Testis (tissue), 5 donors: Measurements from ENCODE around the gene CCHCR1. TPM values are rescaled to one million over a fixed set of nuclear protein-coding genes. Genes with fewer than 3 reads are reported as not detected.
A peak's percentile ranks its signal among the peaks of the same experiment; 100 is the strongest.

Experiments used
- DNase-seq: peaks from one replicate; pipeline ENCODE4 v3.0.0-alpha.2; 2019
- H3K27ac ChIP-seq, 2 donors: fragments of 200-600 bp; sonication (generic); one replicate each; pipeline ENCODE4 v1.5.1; 2019
- H3K27me3 ChIP-seq: fragments of 200-600 bp; sonication (generic); one replicate; pipeline ENCODE4 v1.5.1; 2019
- H3K36me3 ChIP-seq: fragments of 200-600 bp; sonication (generic); one replicate; pipeline ENCODE4 v1.5.1; 2017; ENCODE audit warnings: low read depth; ENCODE audit errors: missing control alignments
- H3K4me1 ChIP-seq: fragments of 200-600 bp; sonication (generic); one replicate; pipeline ENCODE4 v1.5.1; 2019
- H3K4me3 ChIP-seq, 2 donors: fragments of 200-600 bp; sonication (generic); one replicate each; pipeline ENCODE4 v1.5.1; 2017 to 2019
- H3K9me3 ChIP-seq: fragments of 200-600 bp; sonication (generic); one replicate; pipeline ENCODE4 v1.5.1; 2017
- POLR2A ChIP-seq: fragments of 450-650 bp; IDR thresholded peaks from one replicate; pipeline ENCODE4 v1.6.1; 2017; ENCODE audit warnings: antibody characterized with exemption, mild to moderate bottlenecking, moderate library complexity
- WGBS, 2 donors: methylation state at CpG; one replicate each; pipeline ENCODE4 v1.1.5; 2018; 5-methylcytosine and 5-hydroxymethylcytosine counted together
- intact Hi-C: fragments of 100-400 bp; cut with DNase I; formaldehyde crosslinking; loops from one replicate; pipeline ENCODE4 v1.15.1; 2023; ENCODE audit warnings: low total_unique reads
- long read RNA-seq, 2 donors: transcript quantifications; one replicate each; lab custom pipeline, GENCODE V29; 2026
- polyA plus RNA-seq: library from polyadenylated mRNA; stranded (reverse); fragments of 350-450 nt; fragmentation: Illumina TruSeq; extraction: RNeasy Lipid Tissue Mini Kit (QIAGEN cat#74804); gene quantifications from one replicate; pipeline ENCODE4 v1.2.3, GENCODE V29; 2014; ENCODE audit warnings: low read depth, low replicate concordance; ENCODE audit not compliant: insufficient read depth
- total RNA-seq, 2 donors: library from RNA; depleted of rRNA; stranded (reverse); fragments of >200 nt; gene quantifications; one replicate each; pipeline ENCODE4 v1.2.3, GENCODE V29; 2016
- TF ChIP-seq, protein P1 (sequence below), 3 experiments: fragments of 450-650 bp in 2 of 3; fragments of 200-600 bp in 1 of 3; sonication (generic) in 1 of 3; IDR thresholded peaks; one replicate each; pipeline ENCODE4 v1.5.1; 2016 to 2019; ENCODE audit warnings: antibody characterized with exemption in 3 of 3, mild to moderate bottlenecking in 2 of 3, moderate library complexity in 1 of 3

The CCHCR1 gene, protein sequence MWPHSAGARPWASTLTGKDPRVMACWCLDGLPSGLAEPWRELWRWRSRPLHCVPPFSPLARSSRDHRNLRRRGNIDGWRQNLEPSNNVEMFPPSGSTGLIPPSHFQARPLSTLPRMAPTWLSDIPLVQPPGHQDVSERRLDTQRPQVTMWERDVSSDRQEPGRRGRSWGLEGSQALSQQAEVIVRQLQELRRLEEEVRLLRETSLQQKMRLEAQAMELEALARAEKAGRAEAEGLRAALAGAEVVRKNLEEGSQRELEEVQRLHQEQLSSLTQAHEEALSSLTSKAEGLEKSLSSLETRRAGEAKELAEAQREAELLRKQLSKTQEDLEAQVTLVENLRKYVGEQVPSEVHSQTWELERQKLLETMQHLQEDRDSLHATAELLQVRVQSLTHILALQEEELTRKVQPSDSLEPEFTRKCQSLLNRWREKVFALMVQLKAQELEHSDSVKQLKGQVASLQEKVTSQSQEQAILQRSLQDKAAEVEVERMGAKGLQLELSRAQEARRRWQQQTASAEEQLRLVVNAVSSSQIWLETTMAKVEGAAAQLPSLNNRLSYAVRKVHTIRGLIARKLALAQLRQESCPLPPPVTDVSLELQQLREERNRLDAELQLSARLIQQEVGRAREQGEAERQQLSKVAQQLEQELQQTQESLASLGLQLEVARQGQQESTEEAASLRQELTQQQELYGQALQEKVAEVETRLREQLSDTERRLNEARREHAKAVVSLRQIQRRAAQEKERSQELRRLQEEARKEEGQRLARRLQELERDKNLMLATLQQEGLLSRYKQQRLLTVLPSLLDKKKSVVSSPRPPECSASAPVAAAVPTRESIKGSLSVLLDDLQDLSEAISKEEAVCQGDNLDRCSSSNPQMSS
- total RNA-seq = 10 to 100 TPM; 86.4 to 93.2 TPM
- 174 TPM for polyA plus RNA-seq
- long read RNA-seq, donor 1, partial matches to known transcripts = 10 of 11 reads
- long read RNA-seq, donor 1, other reads (novel, unspliced or antisense) = 0 of 11 reads
- long read RNA-seq, donor 2 = 0 reads

DNA sequence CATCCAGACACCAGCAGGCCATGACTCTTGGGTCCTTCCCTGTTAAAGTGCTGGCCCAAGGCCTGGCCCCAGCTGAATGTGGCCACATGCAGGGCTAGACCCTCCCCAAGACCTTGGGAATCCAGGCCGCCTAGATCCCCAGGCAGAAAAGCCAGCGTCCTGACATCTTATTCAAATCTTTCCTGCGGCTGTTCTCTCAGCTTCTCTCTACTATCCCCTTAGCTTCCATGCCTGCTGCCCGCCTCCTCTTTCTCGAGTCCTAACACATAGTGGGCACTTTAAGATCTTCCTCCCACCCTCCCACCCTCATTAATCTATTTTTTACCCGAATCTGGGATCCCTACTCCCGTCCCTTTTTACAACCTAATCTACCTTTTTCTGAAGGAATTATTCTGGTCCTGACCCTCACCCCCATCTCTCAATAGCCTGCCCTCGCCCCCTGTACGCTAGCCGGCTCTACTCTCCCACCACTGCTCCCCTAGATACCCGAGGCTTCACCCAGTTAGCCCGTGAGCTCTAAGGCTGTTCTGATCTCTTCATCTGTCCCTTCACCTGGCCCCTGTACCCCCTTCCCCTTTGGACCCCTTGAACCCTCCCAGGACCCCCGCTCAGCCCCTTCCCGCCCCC lies at the start of gene CCHCR1:
TSS of gene CCHCR1 (minus strand) at position 290 of the 627 bp plus-strand sequence. CDS start at position 88, 202 bp downstream.
- 3 to 6% methylated on average over 14 of the region's 14 CpGs for WGBS, 2 donors
- no peaks in the 10 kb centered on the region for H3K36me3 ChIP-seq

DNA sequence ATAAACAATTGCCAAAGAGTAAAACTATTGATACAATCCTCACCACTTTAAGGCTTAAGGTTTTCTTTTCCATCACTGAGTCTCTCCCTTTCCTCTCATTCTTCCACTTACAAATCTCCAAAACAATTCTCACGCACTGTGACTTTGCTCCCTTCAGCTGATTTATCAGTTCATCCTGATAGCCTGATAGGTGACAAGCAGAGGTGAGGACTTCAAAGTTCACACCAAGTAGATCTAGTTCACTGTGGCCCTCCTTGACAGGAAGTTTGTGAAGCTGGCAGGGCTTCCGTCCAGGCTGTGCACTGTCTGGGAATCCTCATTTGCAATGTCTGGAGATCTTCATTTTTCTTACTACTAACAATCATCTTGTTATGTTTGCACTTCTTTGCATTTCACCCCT lies 48.0 kb upstream of the CCHCR1 start:
- no peak for DNase-seq
- intact Hi-C loops = no loop called here
- WGBS, 2 donors = 89 to 90% methylated on average over 2 of the region's 2 CpGs
- Histone ChIP-seq H3K4me1 (peaks cover 4% of the 10 kb centered on the region), H3K27me3 (no peaks in the 10 kb centered on the region), H3K9me3 (no peaks in the 10 kb centered on the region), H3K36me3 (no peaks in the 10 kb centered on the region), H3K27ac (no peak overlapping the region), H3K4me3 (no peak overlapping the region)
- TF ChIP-seq, protein P1, sequence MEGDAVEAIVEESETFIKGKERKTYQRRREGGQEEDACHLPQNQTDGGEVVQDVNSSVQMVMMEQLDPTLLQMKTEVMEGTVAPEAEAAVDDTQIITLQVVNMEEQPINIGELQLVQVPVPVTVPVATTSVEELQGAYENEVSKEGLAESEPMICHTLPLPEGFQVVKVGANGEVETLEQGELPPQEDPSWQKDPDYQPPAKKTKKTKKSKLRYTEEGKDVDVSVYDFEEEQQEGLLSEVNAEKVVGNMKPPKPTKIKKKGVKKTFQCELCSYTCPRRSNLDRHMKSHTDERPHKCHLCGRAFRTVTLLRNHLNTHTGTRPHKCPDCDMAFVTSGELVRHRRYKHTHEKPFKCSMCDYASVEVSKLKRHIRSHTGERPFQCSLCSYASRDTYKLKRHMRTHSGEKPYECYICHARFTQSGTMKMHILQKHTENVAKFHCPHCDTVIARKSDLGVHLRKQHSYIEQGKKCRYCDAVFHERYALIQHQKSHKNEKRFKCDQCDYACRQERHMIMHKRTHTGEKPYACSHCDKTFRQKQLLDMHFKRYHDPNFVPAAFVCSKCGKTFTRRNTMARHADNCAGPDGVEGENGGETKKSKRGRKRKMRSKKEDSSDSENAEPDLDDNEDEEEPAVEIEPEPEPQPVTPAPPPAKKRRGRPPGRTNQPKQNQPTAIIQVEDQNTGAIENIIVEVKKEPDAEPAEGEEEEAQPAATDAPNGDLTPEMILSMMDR (IDR thresholded peaks at IDR 0.05) = no peak
- TF ChIP-seq POLR2A = no peak

More for the DNA sequence above, at the start of gene CCHCR1:
- H3K27ac ChIP-seq = peak within 1 kb of the TSS; percentile 74 to 82
- H3K4me3 ChIP-seq = peak within 1 kb of the TSS; percentile 57 to 78
- TF ChIP-seq POLR2A = no peak
- H3K9me3 ChIP-seq = no peaks in the 10 kb centered on the region
- intact Hi-C loops = no loop called here
- DNase-seq = no peak
- H3K4me1 ChIP-seq = peaks cover 11% of the 10 kb centered on the region
- H3K27me3 ChIP-seq = no peaks in the 10 kb centered on the region

DNA sequence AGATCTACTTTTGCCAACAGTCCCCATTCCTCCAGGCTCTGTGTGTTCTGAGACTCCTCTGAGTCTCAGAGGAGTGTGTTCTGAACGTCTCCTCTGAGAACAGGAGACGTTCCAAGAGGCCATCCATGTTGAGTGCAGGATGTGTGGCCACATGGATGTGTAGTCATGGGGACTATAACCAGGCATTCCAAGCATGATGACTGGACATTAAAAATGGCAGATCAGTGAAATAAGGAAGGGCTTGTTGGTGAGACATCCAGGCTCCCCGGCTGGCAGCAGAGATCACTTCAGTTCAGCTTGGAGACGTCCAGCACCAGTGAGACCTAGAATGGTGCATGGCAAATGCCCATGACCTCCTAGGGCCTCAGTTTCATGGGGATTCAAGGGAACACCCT lies 47.1 kb upstream of the CCHCR1 start:
- H3K4me3 ChIP-seq = no peak overlapping the region
- WGBS, 2 donors = 66 to 76% methylated on average over 4 of the region's 4 CpGs
- H3K27ac ChIP-seq = no peak overlapping the region
- H3K9me3 ChIP-seq = no peaks in the 10 kb centered on the region
- no peaks in the 10 kb centered on the region for H3K36me3 ChIP-seq
- H3K27me3 ChIP-seq = no peaks in the 10 kb centered on the region
- DNase-seq = no peak
- peaks cover 4% of the 10 kb centered on the region for H3K4me1 ChIP-seq
- TF ChIP-seq POLR2A = no peak
- TF ChIP-seq, protein P1 (IDR thresholded peaks at IDR 0.05) = no peak
- intact Hi-C loops = no loop called here

DNA sequence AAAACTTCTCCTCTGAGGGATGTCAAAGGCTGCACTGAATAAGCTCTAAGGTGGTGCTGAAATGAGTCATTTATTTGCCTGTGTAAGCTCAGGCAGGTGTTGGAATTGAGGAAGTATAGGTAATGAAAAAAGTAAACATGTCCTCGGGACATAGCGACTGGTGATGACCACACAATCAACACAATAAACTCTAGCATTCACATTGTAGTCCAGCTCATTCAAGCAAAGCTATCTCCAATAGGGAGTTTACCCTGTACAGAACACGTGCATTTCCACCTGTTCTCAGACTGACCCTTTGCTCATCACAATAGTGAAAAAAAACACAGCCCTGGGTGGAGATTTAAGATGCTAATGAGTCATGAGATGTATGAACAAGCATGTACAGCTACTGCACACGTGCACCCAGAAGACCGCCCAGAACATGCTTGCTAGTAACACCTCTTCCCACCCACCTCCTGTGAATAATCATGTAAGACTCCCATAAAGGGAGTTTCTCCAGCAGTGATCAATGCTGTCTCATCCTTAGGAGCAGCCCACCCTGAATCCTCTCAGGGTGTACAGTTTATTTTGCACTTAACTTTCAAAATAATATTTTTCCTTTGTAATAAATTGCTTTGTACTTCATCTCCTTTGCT lies 45.9 kb upstream of the CCHCR1 start:
- 52 to 55% methylated on average over 5 of the region's 5 CpGs for WGBS, 2 donors
- intact Hi-C loops = no loop called here
- TF ChIP-seq, protein P1 (IDR thresholded peaks at IDR 0.05) = no peak
- TF ChIP-seq POLR2A = no peak
- Histone ChIP-seq H3K27me3 (no peaks in the 10 kb centered on the region), H3K9me3 (no peaks in the 10 kb centered on the region), H3K36me3 (no peaks in the 10 kb centered on the region), H3K27ac (peak overlapping the region in 1 of 2 donors; percentile 77), H3K4me1 (peaks cover 4% of the 10 kb centered on the region), H3K4me3 (peak overlapping the region; percentile 17 to 45)
- no peak for DNase-seq
